Right hindlimb (tissue), 1 donor: ENCODE measurements around the gene CDH13.

Experiments
- DNase-seq: peaks from one replicate; pipeline ENCODE4 v3.0.0-alpha.2; 2018

CDH13 gene

DNA sequence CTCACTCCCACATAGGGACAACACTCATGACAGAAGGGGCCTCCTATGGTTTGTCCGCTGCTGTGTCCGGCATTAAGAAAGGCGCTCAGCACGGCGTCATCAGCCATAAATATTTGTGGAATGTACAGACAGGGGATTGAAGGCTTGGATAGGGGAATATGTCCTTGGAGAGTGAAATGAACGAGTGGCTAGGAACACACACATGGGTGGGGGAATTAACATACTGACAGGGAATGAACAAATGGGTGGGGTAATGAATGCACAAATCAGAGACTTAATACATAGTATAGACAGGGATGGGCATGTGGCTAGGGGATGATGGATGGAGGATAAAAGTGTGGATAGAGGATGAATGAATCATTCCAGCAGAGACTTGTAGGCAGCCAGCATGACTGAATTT is 1027.0 kb downstream of the CDH13 start:
- DNase-seq, result no peak

DNA sequence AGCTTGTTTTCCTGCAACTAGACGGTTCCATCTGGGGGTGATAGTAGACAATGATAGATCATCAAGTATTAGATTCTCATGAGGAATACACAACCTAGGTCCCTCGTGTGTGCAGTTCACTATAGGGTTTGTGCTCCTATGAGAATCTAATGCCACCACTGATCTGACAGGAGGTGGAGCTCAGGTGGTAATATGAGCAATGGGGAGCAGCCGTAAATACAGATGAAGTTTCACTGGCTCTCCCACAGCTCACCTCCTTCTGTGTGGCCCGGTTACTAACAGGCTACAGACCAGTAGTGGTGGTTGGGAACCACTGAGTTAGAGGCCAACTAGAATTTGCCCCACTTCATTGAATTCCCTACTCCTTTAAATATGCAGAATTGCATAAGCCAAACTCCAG is 1033.5 kb downstream of the CDH13 start:
- DNase-seq, result no peak

DNA sequence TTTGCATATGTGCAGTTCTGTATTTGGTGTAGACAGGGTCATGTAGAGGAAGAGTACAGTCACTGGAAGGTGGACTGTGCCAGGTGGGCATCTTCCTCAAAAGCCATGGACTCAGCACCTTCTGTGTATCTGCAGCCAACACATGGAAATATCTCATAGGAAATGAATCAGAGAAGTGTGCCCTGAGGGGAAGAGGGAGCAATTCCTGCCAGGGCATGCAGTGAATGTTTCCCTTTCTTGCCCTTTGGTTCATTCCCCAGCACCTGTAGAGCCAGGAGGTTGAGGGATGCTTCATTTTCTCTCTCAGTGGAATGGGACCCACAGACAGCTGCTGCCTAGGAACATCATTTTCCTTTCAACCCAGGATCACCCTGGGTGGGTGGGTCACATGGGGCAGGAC is 1034.9 kb downstream of the CDH13 start:
- no peak for DNase-seq

DNA sequence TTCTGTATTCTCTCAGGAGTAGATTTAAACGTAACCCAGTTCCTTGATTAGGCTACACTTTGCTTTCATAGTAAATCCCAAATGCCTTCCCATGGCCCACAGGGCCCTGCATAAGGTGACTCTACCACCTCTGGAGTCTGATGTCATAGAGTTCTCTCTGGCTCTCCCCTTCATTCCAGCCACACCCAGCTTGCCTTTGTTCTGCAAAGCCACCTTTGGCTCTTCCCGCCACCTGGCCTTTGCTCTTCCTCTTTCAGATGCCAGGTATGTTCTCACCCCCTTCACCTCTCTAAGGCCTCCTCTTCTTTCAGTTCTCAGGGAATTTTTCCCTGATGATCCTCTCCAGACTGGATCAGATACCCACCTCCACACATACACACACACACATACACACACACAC is 1039.7 kb downstream of the CDH13 start:
- DNase-seq, result no peak

DNA sequence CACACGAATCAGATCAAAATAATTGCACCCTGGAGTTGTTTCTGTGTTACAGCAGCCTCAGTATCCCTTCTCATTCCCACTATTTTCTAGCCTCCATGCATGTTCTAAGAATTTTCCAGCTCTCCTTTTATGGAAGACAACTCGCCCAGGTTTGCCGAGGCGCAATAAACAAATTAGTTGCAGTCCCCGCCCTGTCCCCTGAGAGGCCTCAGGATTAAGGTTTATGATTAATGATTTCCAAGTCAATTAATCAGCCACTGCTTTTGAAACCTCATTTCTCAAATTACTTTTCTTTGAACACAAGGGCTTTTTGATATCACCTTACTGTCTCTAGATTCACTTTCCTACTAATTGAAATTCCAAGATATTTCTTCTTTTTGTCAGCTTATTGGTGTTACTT is 1042.7 kb downstream of the CDH13 start:
- no peak for DNase-seq

DNA sequence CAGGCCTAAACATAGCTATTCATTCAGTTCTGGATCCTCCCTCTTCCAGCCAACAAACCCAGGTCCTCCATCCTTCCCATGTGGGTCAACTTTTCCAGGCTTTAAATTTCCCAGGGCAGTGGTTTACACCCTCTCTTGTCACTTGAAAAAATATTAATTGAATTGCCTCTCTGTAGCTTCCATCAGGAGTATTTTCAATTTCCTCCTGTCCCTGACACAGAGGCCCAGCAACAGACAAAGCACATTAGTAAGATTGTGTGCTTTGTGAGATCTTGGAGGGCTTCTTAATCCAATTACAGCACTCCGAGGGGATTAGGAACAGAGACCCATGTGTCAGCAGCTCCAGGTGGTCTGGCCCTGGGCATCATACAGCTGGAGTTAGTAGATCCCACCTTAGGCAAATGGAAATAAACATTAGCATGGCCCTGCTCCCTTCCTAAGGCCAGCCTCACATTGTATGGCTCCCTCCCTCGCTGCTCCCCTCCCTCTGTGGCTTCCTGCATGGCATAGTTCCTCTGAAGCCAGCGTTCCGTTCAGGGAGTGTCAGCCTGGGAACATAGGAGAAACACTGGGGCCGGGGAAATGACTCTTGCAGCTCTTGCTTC is 1048.3 kb downstream of the CDH13 start:
- DNase-seq, result peak; percentile 25

DNA sequence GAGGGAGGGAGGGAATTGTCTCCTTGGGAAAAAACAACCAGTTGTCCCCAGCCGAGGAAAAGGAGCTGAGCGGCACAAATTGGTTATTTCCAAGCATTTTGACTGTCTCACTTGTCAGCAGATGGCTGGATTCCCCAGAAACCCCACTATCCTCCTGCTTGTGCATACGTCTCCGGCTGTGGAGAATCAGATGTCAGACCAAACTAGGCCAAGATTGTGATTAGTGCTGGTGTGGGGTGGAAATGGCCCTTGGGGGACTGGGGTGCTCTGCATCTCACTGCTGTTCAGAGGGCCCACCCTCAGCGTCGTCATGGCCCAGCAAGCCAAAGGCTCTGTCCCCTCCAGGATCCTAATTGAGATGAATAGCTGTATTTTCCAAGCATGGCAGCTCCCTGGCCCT is 1049.3 kb downstream of the CDH13 start:
- DNase-seq, result peak; percentile 58

DNA sequence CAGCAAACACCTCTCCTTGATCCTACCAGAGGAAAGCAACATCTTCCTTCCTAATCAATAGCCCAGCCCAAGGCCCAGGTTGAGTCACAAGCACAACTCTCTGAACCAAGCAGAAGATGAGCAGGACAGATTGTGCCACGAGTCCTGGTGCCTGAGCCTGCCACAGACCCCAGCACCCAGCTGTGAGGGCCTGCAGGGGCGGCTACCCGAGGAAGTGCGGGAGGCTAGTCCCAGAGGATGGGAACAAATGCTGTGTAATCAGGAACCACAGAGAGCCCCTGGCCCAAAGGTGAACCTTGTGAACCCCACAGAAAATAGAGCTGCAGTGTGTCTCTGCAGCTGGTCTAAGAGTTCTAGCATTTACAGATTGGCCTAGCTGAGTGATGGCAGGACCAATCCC is 1054.2 kb downstream of the CDH13 start:
- no peak for DNase-seq

DNA sequence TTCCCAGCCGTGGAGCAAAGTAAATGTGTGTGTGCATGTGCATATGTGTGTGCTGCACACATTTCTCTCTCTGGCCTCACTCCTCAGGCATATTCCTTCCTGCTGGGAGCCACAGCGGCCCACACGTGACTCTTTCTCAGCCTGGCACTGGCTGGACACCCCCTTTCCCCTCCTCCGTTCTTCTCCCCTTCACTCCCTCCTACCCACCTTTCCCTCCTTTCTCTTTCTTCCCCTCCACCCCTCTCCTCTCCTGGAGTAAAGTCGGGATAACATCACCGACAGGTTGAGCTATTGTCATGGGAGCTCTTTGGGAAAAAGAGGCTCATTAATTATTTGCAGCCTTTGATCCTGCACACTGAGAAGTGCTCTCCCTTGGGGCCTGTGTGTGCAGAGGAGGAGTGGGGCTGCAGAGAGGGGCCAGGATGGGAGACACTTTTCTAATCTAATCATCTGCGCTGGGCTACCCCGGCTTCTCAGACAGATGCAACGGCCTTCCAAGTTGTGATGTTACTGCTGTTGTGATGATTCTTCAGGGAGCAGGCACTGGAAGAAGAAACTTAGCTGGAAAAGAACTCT is 1054.7 kb downstream of the CDH13 start:
- DNase-seq, result no peak

DNA sequence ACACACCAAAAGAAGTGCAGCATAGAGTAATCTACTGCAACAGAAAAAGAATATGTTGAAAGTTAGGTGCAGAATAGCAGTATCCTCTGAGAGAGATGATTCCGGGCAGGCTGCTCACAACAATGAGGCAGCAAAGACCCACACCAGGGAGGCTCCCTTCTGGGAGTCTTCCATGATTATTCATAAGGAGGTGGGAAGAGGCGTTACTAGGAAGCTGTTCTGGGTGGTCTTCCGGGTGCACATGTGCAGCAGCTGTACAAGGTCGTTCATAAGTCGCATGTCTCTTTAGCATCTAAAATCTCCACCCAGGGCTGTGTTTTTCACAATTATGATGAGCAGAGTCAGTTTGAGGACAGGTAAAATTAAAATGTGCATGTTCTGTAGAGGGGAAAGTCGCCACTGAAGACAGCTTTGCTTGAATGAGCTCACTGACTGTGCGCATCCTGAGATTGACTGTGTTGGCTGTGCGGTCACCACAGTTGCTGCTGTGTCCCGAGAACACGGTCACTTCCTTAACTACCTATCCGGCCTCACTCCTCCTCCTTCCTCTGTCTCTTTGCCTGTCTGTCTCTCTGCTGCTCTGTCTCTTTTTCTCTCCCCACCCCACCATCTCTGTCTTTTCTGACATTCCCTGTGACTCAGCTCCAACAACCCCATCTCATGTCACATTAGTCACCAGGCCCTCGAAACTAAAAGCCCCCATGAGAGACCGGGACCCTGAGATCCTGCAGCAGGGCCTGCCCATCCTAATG is 1055.5 kb downstream of the CDH13 start:
- DNase-seq, result no peak

DNA sequence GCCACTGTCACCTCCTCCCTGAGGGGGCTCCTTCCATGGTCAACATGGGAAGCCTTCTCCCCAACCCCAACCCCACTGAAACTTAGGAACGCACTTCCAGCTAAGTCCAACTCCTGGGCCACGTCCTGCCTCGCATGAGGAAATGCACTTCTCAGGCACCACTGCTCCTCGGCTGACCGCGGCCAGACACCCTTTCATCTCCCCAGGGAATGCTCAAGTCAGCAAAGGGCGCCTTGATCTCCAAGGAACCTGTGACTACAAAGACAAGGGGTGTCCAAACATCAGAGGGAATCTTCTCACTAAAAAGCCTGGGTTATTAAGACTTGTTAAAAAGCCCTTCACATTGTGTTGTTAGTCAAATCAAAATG is 1056.1 kb downstream of the CDH13 start:
- no peak for DNase-seq

DNA sequence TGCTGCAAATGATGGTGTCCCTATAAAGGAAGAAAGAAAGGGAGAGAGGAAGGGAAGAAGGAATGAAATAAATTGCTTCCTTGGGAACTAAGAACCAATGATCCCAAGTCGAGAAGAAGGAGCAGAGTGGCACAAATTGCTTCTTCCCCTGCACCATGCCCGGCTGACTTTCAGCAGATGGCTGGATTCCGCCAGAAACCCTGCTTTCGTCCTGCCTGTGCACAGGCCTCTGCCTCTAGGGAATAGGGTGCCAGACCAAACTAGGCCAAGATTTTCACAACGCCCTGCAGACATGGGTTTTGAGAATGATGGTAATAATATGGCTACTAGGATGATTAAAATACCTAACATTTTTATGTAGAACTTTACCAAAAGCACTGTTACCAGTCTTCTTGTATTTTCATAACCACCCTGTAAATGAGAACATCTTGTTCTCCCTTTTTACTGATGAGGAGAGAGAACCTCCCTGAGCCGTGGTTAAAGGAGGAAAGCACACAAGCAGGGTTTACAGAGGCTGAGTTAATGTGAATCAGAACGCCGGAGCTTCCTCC is 1058.9 kb downstream of the CDH13 start:
- DNase-seq, result no peak

DNA sequence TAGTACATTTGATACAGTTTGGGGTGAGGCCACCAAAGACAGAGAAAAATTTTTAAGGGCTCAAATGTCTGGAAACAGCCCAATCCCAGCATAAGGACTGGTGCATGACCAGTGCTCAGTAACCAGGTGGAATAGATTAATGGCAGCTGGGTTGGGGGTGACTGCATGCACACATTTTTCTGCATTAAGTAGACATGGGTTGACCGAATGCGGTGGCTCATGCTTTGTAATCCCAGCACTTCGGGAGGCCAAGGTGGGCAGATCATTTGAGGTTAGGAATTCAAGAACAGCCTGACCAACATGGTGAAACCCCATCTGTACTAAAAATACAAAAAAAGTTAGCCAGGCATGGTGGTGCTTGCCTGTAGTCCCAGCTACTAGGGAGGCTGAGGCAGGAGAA is 1060.0 kb downstream of the CDH13 start:
- no peak for DNase-seq

DNA sequence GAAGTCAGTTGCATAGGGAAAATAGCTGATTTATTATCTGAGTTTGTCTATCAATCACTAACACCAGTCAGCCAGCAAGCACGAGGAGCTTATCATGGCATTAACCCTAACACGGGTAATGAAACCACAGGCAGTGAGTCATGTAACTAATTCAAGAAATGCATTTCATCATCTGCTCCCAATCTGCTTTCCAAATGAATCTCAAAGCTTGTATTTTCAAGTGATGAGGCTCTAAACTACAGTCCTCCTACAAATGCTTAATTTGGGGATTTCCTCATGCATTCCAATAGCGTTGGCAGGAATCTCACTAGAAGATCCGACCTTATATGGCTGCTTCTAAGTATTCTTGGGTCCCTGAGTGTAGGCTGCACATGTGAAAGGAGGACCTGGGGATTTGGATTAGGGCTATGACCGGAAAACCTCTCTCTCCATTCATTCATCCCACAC is 1062.6 kb downstream of the CDH13 start:
- no peak for DNase-seq

DNA sequence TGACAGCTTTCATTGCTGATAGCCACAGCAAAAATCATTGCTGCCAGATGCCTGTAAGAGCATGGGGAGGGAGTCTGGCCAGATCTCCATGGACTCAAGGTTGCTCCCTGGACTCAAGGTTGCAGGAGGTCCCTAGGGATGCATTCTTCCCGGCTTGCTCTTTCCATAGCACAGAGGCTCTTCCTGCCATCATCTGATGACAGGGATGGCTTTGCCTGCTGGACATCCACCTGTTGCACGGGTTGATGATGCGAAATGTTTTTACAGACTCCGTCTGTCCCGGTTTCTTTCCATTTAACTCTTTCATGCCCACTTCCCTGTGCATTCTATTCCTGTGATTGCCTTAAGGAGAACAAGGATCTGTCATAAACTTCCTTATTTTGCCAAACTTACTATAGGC is 1065.5 kb downstream of the CDH13 start:
- no peak for DNase-seq

DNA sequence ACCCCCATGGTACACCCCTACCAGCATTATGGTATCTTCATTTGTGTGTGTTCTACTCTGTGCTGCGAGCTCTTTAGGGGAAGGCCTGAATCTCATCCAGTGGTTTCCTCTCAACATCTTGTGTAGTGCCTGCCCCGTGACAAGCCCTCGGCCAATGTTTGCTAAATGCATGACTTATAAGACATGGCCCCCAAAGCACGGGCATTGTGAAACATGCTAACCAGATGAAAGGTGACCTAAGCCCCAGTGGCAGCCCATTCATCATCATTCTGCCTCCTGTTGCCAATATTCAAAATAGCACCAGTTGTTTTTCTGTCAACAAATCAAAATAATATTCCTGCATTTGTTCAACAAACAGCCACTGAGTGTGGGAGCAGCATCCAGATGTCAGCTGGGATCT is 1072.2 kb downstream of the CDH13 start:
- DNase-seq, result no peak

DNA sequence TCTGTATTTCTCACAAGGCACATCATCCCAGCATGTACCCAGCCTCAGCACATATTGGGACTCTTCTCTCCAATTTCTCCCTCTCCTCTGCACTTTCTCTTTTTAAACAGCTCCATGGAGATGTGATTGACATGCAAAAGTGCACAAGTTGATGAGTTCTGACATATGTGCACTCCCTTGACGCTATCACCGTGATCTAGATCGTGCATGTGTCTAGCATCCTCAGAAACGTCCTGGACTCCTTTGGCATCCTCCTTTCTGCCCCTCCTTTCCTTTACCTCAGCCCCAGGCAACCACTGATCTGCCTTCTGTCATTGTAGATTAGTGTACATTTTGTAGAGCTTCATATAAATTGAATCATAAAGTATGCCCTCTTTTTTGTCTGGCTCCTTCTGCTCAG is 1073.0 kb downstream of the CDH13 start:
- no peak for DNase-seq

DNA sequence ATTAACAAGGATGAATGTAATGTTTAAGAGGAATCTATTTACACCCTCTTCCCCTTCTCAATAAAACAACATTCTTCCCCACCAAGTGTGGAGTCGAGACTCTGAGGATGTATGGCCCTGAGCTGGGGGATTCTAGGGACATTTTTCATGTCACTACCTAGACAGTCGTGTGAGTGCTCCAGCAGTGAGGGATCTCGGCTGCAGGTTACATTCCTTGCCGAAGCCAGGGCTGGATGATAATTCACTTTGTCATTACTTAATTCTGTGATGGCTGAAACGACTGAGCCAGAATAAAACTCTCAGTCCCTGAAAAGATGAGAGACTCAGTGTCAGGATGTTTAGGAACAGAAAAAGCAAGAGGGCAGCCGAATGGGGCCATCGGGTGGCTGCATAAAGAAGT is 1074.1 kb downstream of the CDH13 start:
- DNase-seq, result no peak

DNA sequence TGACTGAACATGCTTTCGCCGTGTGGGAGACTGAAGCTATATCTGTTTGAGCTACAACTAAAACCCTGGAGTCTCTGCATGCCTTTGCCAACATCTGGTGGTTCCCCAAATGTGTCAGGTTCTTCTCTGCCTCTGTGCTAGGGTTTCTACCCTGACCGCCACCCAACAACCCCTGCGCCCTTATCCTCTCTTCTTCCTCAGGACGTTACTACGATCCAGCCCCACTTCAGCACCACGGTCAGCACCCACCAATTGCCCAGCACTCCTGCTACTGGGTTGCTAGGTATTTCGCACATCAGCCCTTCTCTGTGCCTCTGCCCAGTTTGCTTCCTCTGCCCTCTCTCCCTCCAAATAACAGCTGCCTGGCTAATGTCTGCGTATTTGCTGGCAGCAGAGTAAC is 1074.7 kb downstream of the CDH13 start:
- DNase-seq, result peak; percentile 73

DNA sequence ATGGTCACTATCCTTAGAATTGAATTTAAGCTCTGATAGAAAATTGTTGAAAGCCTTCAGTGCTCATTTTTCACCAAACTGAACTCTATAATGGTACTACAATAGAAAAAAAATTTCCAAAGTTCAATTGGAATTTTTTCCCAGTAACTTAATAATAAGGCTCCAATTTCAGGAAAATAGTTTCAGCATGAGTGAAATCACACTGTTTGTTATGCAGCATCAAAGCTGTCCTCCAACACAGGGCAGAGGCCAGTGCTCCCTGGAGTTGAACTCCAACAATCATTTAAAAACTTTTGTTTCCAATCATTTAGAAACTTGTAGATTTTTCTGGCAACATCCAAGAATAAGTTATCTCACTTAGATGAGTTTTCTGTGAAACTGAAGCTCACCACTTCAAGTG is 1077.9 kb downstream of the CDH13 start:
- no peak for DNase-seq

DNA sequence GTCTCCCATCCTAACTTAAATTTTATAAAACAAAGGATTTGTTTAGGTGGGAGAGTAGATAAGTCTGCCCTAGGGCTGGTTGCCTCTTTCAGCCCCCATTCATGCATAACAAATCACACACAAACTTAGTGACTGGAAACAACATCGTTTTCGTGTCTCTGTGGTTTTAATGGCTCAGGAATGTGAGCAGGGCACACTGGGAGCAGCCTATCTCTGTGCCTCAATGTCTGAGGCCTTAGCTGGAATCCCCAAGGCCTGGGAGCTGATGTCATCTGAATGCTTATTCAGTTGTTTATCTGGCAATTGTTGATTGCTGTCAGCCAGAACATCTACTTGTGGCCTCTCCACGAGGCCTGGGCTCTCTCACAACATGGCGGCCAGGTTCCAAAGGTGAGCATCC is 1079.1 kb downstream of the CDH13 start:
- no peak for DNase-seq

DNA sequence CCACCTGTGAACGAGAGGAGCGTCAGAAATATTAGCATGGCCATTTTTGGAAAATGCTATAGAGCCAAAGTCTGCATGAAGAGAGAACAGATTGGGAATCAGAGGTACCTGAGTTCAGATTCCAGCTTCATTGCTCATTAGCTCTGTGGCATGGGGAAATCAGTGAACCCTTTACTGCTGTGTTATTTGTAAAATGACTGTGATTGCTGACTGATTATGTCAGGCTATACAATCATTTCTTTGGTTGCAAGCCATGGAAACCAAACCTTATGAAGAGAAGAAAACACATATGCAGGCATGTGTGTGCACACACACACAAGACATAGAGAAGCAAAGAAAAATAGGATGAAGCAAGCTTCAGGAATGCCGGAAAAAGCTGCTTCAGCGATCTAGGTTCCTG is 1079.6 kb downstream of the CDH13 start:
- no peak for DNase-seq

DNA sequence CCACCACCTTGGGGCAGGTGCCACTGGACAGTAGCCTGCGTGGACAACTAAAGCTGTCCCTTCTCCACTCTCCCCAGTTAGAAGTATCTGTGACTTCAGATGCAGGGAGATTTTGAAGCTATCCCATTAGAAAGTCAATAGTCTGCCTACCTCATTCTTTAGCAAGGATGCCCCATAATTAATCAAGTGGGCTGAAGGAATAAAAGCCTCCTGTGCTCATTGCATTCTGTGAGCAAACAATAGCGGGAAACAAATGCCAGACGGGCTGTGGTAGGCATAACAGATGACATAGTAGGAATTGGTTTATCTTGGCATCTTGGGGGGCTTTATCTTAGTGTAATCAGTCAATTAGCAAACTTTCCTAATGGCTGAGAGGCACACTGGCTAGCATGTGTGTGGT is 1084.3 kb downstream of the CDH13 start:
- DNase-seq, result no peak

DNA sequence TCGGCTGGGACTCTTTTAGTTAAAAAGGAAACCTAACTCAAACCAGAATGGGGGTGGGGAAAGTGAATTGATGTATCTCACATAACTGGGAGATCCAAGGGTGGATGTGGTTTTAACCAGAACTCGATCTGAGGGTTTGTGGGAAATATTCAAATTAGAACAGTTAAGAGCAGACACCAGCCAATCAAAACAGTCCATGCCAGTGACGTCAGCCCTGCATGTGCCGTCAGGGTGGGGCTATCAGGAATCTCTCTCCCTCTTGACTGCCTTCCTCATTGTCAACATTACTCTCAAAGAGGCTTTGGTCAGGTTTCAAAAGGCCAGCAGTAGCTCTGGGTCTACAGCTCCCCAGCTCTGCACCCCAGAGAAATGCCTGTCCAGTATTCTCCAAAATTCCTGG is 1086.8 kb downstream of the CDH13 start:
- DNase-seq, result no peak
